Measurements from ENCODE around the gene PRR3. TPM values are rescaled to one million over a fixed set of nuclear protein-coding genes. Genes with fewer than 3 reads are reported as not detected.

The PRR3 gene
- total and polyA plus RNA-seq, 9 of the 15 experiments (the other 6 are each of a cell fraction or from before 2014, with no cell fraction given) = 23.5 to 59.6 (median 28.8) TPM

DNA sequence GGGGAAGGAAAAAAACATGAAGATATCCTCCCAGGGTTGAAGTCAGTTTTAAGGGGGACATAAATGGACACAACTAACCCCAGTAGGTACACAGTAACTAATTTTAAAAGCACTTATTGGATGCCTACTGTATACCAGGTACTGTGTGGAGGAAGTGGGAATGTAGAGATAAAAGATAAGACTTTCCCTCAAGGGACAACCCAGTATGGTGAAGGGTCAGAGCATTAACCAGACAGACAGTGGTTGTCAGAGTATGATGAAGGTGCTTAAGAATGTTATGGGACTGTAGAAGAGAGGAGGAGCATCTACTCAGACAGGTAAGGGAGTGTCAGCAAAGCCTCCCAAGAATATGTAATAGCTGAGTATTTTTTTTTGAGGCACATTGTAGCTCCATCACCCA lies 15.1 kb downstream of the PRR3 start:
- ChIA-PET POLR2A (interaction anchor here (0.9 kb wide), 1 partner anchor 11 kb away, joined by 3 read pairs; no protein-coding TSS in a partner anchor), CTCF (ENCODE audit: low intra/inter-chr PET ratio) (no interaction called here)
- Histone ChIP-seq H3K4me2 (ENCODE audit: insufficient read depth, low read length) (peak overlapping the region; percentile 90), H3K27ac (ENCODE audit: extremely low read depth, low read depth, low read length) (peak overlapping the region; percentile 92), H3K79me2 (ENCODE audit: control insufficient read depth, insufficient read depth, low read length) (peaks cover 74% of the 10 kb centered on the region), H3K9me3 (replicated peaks; ENCODE audit: control insufficient read depth, insufficient read depth, low read depth, low read length) (no peaks in the 10 kb centered on the region), H4K20me1 (replicated peaks; ENCODE audit: control insufficient read depth, insufficient read depth, low read length) (peaks cover 12% of the 10 kb centered on the region; the same call in 1 of the 2 replicates), H3K9me1 (ENCODE audit: control insufficient read depth, insufficient read depth, low read length) (peaks cover 10% of the 10 kb centered on the region), H3K36me3 (ENCODE audit: control insufficient read depth, insufficient read depth, low read length) (peaks cover 57% of the 10 kb centered on the region), H3K4me3 (peak overlapping the region; percentile 67), H3K27me3 (ENCODE audit: control insufficient read depth in 2 of 2, insufficient read depth in 2 of 2, low read length in 2 of 2) (no peaks in the 10 kb centered on the region), H3K9ac (ENCODE audit: insufficient read depth in 1 of 2, low read depth in 2 of 2, low read length in 2 of 2) (peak overlapping the region; percentile 84 to 93), H3K4me1 (replicated peaks in 1 of 2; ENCODE audit: control insufficient read depth in 2 of 2, insufficient read depth in 2 of 2, low read length in 2 of 2) (peaks cover 24 to 35% of the 10 kb centered on the region in 2 experiments; a peak in 4 of 5 replicates), H2AFZ (ENCODE audit: low read depth, low read length) (no peak overlapping the region)
- no peak for DNase-seq (ENCODE audit: extremely low read depth in 1 of 4, low spot score in 3 of 4)
- intact Hi-C loops (cut with micrococcal nuclease) (no loop called here), in situ Hi-C loops (cut with MboI) (no loop called here)
- FAIRE-seq = no peak
- TF ChIP-seq XRCC5 (IDR thresholded peaks at IDR 0.05; ENCODE audit: low read depth, low read length) (no peak), HDAC3 (IDR thresholded peaks at IDR 0.05; ENCODE audit: borderline replicate concordance, partially characterized antibody) (peak; percentile 27), ZKSCAN8 (CRISPR knock-in tag; IDR thresholded peaks at IDR 0.05) (peak; percentile 99)
- TF ChIP-seq, protein P1, sequence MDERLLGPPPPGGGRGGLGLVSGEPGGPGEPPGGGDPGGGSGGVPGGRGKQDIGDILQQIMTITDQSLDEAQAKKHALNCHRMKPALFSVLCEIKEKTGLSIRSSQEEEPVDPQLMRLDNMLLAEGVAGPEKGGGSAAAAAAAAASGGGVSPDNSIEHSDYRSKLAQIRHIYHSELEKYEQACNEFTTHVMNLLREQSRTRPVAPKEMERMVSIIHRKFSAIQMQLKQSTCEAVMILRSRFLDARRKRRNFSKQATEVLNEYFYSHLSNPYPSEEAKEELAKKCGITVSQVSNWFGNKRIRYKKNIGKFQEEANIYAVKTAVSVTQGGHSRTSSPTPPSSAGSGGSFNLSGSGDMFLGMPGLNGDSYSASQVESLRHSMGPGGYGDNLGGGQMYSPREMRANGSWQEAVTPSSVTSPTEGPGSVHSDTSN (CRISPR knock-in tag; IDR thresholded peaks at IDR 0.05; ENCODE audit: low read depth) = no peak
- TF ChIP-seq, protein P1 (tag; conservative IDR thresholded peaks at IDR 0.05; ENCODE audit: low read depth) = 0 out of 2 replicates have a peak, but pooled peaks have one; percentile 12
- no peak for ATAC-seq
- no TSS peak for BruUV-seq (replicated peaks)
